SK-N-SH treated with all-trans-retinoic acid at 6 μM for 48 hours (cell line): Measurements from ENCODE around the gene ABHD17B.

ENCODE experiments used
- ATAC-seq: fragments of 200-7000 bp; cut with Tn5 transposase; 3 replicates; pipeline ENCODE4 v1.9.1; 2020; ENCODE audit warnings: mild to moderate bottlenecking, moderate library complexity
- ARNTL ChIP-seq: fragments of 450-650 bp; formaldehyde crosslinking; IDR thresholded peaks from 2 replicates; pipeline ENCODE4 v1.5.0; 2020; ENCODE audit warnings: low read depth, mild to moderate bottlenecking, moderate library complexity, borderline replicate concordance
- BACH2 ChIP-seq: fragments of 250-450 bp; sonication (Bioruptor Pico); IDR thresholded peaks from 2 replicates; pipeline ENCODE4 v1.9.0; 2021; ENCODE audit warnings: mild to moderate bottlenecking, borderline replicate concordance
- CSDC2 ChIP-seq: fragments of 250-450 bp; sonication (Bioruptor Pico); IDR thresholded peaks from 2 replicates; pipeline ENCODE4 v1.5.0; 2020; ENCODE audit warnings: mild to moderate bottlenecking, moderate library complexity
- ESRRG ChIP-seq: fragments of 250-450 bp; sonication (Bioruptor Pico); IDR thresholded peaks from 2 replicates; pipeline ENCODE4 v1.6.1; 2021; ENCODE audit warnings: mild to moderate bottlenecking
- GLIS3 ChIP-seq: fragments of 250-450 bp; sonication (Bioruptor Pico); IDR thresholded peaks from 2 replicates; pipeline ENCODE4 v1.5.0; 2020; ENCODE audit warnings: mild to moderate bottlenecking, moderate library complexity
- ISL1 ChIP-seq: fragments of 250-450 bp; sonication (Bioruptor Pico); IDR thresholded peaks from 2 replicates; pipeline ENCODE4 v2.1.2; 2022; ENCODE audit warnings: mild to moderate bottlenecking, moderate library complexity
- OSR1 ChIP-seq: fragments of 250-450 bp; sonication (Bioruptor Pico); IDR thresholded peaks from 2 replicates; pipeline ENCODE4 v1.8.0; 2022; ENCODE audit warnings: moderate library complexity, mild to moderate bottlenecking, inconsistent platforms
- PPARA ChIP-seq: fragments of 250-450 bp; sonication (Bioruptor Pico); IDR thresholded peaks from 2 replicates; pipeline ENCODE4 v1.5.0; 2020; ENCODE audit warnings: mild to moderate bottlenecking, borderline replicate concordance
- RARB ChIP-seq: fragments of 250-450 bp; sonication (Bioruptor Pico); IDR thresholded peaks from 2 replicates; pipeline ENCODE4 v1.8.0; 2021; ENCODE audit warnings: mild to moderate bottlenecking, moderate library complexity
- TCF4 ChIP-seq: fragments of 250-450 bp; sonication (Bioruptor Pico); IDR thresholded peaks from 2 replicates; pipeline ENCODE4 v1.8.0; 2021; ENCODE audit warnings: mild to moderate bottlenecking, moderate library complexity, borderline replicate concordance
- TOX ChIP-seq: fragments of 250-450 bp; sonication (Bioruptor Pico); IDR thresholded peaks from 2 replicates; pipeline ENCODE4 v1.8.0; 2021; ENCODE audit warnings: mild to moderate bottlenecking, moderate library complexity, borderline replicate concordance
- ZC3H10 ChIP-seq: fragments of 250-450 bp; sonication (Bioruptor Pico); IDR thresholded peaks from 2 replicates; pipeline ENCODE4 v1.5.1; 2021; ENCODE audit warnings: mild to moderate bottlenecking, moderate library complexity
- ZFP3 ChIP-seq: fragments of 250-450 bp; sonication (Bioruptor Pico); IDR thresholded peaks from 2 replicates; pipeline ENCODE4 v1.5.0; 2020; ENCODE audit warnings: mild to moderate bottlenecking, moderate library complexity
- ZFP30 ChIP-seq: fragments of 450-650 bp; formaldehyde crosslinking; IDR thresholded peaks from 2 replicates; pipeline ENCODE4 v1.5.0; 2022; ENCODE audit warnings: mild to moderate bottlenecking, moderate library complexity
- ZNF565 ChIP-seq: fragments of 450-650 bp; formaldehyde crosslinking; conservative IDR thresholded peaks from 2 replicates; pipeline ENCODE4 v1.5.0; 2020; ENCODE audit warnings: low read depth, mild to moderate bottlenecking, moderate library complexity
- ZNF8 ChIP-seq: fragments of 450-650 bp; formaldehyde crosslinking; IDR thresholded peaks from 2 replicates; pipeline ENCODE4 v1.5.0; 2020; ENCODE audit warnings: mild to moderate bottlenecking, moderate library complexity
- TF ChIP-seq, protein P1 (sequence below): fragments of 250-450 bp; sonication (Bioruptor Pico); IDR thresholded peaks from 2 replicates; pipeline ENCODE4 v1.8.0; 2021; ENCODE audit warnings: low read depth, mild to moderate bottlenecking, moderate library complexity, borderline replicate concordance
- TF ChIP-seq, protein P2 (sequence below): fragments of 250-450 bp; sonication (Bioruptor Pico); IDR thresholded peaks from 2 replicates; pipeline ENCODE4 v1.8.0; 2020; ENCODE audit warnings: mild to moderate bottlenecking, moderate library complexity, borderline replicate concordance
- TF ChIP-seq, protein P3 (sequence below): fragments of 250-450 bp; sonication (Bioruptor Pico); IDR thresholded peaks from 2 replicates; pipeline ENCODE4 v1.5.1; 2021; ENCODE audit warnings: mild to moderate bottlenecking, moderate library complexity
- TF ChIP-seq, protein P4 (sequence below): fragments of 250-450 bp; sonication (Bioruptor Pico); IDR thresholded peaks from 2 replicates; pipeline ENCODE4 v1.5.1; 2020; ENCODE audit warnings: low read depth, mild to moderate bottlenecking, moderate library complexity
- TF ChIP-seq, protein P5 (sequence below): fragments of 250-450 bp; sonication (Bioruptor Pico); IDR thresholded peaks from 2 replicates; pipeline ENCODE4 v1.5.0; 2020; ENCODE audit warnings: mild to moderate bottlenecking, moderate library complexity

The ABHD17B gene

DNA sequence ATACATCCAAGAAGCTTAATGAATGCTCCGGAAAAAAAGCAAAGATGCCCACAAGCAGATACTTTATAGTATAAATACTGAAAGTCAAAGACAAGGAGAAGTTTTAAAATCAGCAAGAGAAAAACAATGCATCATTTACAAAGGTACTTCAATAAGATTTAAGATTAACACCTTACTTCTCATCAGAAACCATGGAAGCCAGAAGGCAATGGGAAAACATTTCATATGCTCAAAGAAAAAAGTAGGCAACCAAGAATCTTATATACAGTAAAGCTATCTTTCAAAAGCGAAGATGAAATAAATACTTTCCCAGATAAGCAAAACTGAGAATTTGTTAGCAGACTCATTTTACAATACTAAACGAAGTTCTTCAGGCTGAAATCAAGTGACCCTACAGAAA lies 51.1 kb downstream of the ABHD17B start:
- TF ChIP-seq ARNTL (CRISPR knock-in tag) (no peak), ESRRG (CRISPR knock-in tag) (no peak), ZNF565 (CRISPR knock-in tag) (no peak), TCF4 (CRISPR knock-in tag) (no peak), ISL1 (CRISPR knock-in tag) (no peak), PPARA (CRISPR knock-in tag) (no peak), GLIS3 (CRISPR knock-in tag) (no peak), TOX (CRISPR knock-in tag) (no peak), ZFP3 (CRISPR knock-in tag) (no peak), OSR1 (CRISPR knock-in tag) (no peak), BACH2 (CRISPR knock-in tag) (no peak), RARB (no peak), ZFP30 (no peak)
- TF ChIP-seq, protein P1, sequence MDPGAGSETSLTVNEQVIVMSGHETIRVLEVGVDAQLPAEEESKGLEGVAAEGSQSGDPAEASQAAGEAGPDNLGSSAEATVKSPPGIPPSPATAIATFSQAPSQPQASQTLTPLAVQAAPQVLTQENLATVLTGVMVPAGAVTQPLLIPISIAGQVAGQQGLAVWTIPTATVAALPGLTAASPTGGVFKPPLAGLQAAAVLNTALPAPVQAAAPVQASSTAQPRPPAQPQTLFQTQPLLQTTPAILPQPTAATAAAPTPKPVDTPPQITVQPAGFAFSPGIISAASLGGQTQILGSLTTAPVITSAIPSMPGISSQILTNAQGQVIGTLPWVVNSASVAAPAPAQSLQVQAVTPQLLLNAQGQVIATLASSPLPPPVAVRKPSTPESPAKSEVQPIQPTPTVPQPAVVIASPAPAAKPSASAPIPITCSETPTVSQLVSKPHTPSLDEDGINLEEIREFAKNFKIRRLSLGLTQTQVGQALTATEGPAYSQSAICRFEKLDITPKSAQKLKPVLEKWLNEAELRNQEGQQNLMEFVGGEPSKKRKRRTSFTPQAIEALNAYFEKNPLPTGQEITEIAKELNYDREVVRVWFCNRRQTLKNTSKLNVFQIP (CRISPR knock-in tag): no peak
- TF ChIP-seq, protein P2, sequence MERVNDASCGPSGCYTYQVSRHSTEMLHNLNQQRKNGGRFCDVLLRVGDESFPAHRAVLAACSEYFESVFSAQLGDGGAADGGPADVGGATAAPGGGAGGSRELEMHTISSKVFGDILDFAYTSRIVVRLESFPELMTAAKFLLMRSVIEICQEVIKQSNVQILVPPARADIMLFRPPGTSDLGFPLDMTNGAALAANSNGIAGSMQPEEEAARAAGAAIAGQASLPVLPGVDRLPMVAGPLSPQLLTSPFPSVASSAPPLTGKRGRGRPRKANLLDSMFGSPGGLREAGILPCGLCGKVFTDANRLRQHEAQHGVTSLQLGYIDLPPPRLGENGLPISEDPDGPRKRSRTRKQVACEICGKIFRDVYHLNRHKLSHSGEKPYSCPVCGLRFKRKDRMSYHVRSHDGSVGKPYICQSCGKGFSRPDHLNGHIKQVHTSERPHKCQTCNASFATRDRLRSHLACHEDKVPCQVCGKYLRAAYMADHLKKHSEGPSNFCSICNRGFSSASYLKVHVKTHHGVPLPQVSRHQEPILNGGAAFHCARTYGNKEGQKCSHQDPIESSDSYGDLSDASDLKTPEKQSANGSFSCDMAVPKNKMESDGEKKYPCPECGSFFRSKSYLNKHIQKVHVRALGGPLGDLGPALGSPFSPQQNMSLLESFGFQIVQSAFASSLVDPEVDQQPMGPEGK: no peak
- TF ChIP-seq, protein P3, sequence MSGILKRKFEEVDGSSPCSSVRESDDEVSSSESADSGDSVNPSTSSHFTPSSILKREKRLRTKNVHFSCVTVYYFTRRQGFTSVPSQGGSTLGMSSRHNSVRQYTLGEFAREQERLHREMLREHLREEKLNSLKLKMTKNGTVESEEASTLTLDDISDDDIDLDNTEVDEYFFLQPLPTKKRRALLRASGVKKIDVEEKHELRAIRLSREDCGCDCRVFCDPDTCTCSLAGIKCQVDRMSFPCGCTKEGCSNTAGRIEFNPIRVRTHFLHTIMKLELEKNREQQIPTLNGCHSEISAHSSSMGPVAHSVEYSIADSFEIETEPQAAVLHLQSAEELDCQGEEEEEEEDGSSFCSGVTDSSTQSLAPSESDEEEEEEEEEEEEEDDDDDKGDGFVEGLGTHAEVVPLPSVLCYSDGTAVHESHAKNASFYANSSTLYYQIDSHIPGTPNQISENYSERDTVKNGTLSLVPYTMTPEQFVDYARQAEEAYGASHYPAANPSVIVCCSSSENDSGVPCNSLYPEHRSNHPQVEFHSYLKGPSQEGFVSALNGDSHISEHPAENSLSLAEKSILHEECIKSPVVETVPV (CRISPR knock-in tag): no peak
- TF ChIP-seq, all 23 proteins: peak for 0
- no peak for ATAC-seq

DNA sequence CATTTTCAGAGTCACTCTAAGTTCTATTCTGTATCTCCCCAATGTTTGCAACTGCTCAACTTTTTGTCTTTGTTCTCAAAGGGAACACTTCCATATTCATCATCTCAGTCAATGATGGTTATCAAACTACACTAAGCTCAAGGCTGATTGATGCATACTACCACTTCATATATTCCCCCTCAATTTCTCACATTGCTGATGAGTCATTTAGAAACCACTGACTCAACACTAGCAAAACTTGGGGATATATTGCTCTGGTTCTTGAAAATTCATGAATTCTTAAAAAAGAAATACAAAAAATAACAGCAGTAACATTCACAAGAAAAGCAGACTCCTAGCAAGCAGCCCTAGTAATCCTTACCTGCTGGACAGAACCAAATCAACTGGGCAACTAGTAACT lies 52.2 kb downstream of the ABHD17B start:
- no peak for ATAC-seq
- TF ChIP-seq RARB (no peak), TOX (CRISPR knock-in tag) (no peak), ZC3H10 (CRISPR knock-in tag) (no peak), ESRRG (CRISPR knock-in tag) (no peak), PPARA (CRISPR knock-in tag) (no peak), CSDC2 (CRISPR knock-in tag) (no peak), ZFP3 (CRISPR knock-in tag) (no peak), TCF4 (CRISPR knock-in tag) (no peak), GLIS3 (CRISPR knock-in tag) (no peak), ARNTL (CRISPR knock-in tag) (no peak), ZNF8 (CRISPR knock-in tag) (no peak), BACH2 (CRISPR knock-in tag) (no peak), ISL1 (CRISPR knock-in tag) (no peak)
- TF ChIP-seq, protein P3 (CRISPR knock-in tag): no peak
- TF ChIP-seq, protein P4, sequence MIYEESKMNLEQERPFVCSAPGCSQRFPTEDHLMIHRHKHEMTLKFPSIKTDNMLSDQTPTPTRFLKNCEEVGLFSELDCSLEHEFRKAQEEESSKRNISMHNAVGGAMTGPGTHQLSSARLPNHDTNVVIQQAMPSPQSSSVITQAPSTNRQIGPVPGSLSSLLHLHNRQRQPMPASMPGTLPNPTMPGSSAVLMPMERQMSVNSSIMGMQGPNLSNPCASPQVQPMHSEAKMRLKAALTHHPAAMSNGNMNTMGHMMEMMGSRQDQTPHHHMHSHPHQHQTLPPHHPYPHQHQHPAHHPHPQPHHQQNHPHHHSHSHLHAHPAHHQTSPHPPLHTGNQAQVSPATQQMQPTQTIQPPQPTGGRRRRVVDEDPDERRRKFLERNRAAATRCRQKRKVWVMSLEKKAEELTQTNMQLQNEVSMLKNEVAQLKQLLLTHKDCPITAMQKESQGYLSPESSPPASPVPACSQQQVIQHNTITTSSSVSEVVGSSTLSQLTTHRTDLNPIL (CRISPR knock-in tag): no peak
- TF ChIP-seq, protein P5, sequence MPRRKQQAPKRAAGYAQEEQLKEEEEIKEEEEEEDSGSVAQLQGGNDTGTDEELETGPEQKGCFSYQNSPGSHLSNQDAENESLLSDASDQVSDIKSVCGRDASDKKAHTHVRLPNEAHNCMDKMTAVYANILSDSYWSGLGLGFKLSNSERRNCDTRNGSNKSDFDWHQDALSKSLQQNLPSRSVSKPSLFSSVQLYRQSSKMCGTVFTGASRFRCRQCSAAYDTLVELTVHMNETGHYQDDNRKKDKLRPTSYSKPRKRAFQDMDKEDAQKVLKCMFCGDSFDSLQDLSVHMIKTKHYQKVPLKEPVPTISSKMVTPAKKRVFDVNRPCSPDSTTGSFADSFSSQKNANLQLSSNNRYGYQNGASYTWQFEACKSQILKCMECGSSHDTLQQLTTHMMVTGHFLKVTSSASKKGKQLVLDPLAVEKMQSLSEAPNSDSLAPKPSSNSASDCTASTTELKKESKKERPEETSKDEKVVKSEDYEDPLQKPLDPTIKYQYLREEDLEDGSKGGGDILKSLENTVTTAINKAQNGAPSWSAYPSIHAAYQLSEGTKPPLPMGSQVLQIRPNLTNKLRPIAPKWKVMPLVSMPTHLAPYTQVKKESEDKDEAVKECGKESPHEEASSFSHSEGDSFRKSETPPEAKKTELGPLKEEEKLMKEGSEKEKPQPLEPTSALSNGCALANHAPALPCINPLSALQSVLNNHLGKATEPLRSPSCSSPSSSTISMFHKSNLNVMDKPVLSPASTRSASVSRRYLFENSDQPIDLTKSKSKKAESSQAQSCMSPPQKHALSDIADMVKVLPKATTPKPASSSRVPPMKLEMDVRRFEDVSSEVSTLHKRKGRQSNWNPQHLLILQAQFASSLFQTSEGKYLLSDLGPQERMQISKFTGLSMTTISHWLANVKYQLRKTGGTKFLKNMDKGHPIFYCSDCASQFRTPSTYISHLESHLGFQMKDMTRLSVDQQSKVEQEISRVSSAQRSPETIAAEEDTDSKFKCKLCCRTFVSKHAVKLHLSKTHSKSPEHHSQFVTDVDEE: no peak
- TF ChIP-seq, all 23 proteins: peak for 0
